Smooth muscle cell (in vitro differentiated cells): ENCODE data around the gene ATP13A1. TPM values are rescaled to one million over a fixed set of nuclear protein-coding genes. Genes with fewer than 3 reads are reported as not detected.

Experiments
- DNase-seq: peaks from one replicate; lab custom pipeline; 2025; ENCODE audit not compliant: unreplicated experiment; lab: John Stamatoyannopoulos, UW
- H2AFZ ChIP-seq: fragments of 200-600 bp; sonication (generic); 2 replicates; pipeline ENCODE4 v1.6.0; 2016; ENCODE audit warnings: antibody characterized with exemption, low read depth, mild to moderate bottlenecking
- H3F3A ChIP-seq: fragments of 200-600 bp; sonication (generic); 2 replicates; pipeline ENCODE4 v1.6.0; 2017; ENCODE audit warnings: antibody characterized with exemption, low read depth
- H3K27ac ChIP-seq: fragments of 200-600 bp; sonication (generic); 2 replicates; pipeline ENCODE4 v1.5.1; 2016; ENCODE audit warnings: low read depth, mild to moderate bottlenecking
- H3K27me3 ChIP-seq: fragments of 200-600 bp; sonication (generic); 2 replicates; pipeline ENCODE4 v1.6.1; 2016; ENCODE audit warnings: low read depth, mild to moderate bottlenecking
- H3K36me3 ChIP-seq: fragments of 200-600 bp; sonication (generic); 2 replicates; pipeline ENCODE4 v1.5.1; 2016; ENCODE audit warnings: low read depth
- H3K4me1 ChIP-seq: fragments of 200-600 bp; sonication (generic); 2 replicates; pipeline ENCODE4 v1.5.1; 2016; ENCODE audit warnings: low read depth
- H3K4me2 ChIP-seq: fragments of 200-600 bp; sonication (generic); 2 replicates; pipeline ENCODE4 v1.6.0; 2016; ENCODE audit warnings: mild to moderate bottlenecking
- H3K4me3 ChIP-seq: fragments of 200-600 bp; sonication (generic); 2 replicates; pipeline ENCODE4 v1.5.1; 2016; ENCODE audit warnings: mild to moderate bottlenecking
- H3K79me2 ChIP-seq: fragments of 200-600 bp; sonication (generic); 2 replicates; pipeline ENCODE4 v1.6.0; 2016; ENCODE audit warnings: low read depth, mild to moderate bottlenecking
- H3K9ac ChIP-seq: fragments of 200-600 bp; sonication (generic); 2 replicates; pipeline ENCODE4 v1.6.0; 2016; ENCODE audit warnings: low read depth
- H3K9me3 ChIP-seq: fragments of 200-600 bp; sonication (generic); replicated peaks from 2 replicates; pipeline ENCODE4 v1.5.1; 2016; ENCODE audit warnings: low read depth
- H4K20me1 ChIP-seq: fragments of 200-600 bp; sonication (generic); 2 replicates; pipeline ENCODE4 v1.6.0; 2016; ENCODE audit warnings: low read depth
- CTCF ChIP-seq: fragments of 200-600 bp; sonication (generic); IDR thresholded peaks from 2 replicates; pipeline ENCODE4 v1.5.1; 2017; ENCODE audit warnings: borderline replicate concordance, mild to moderate bottlenecking, antibody characterized with exemption; ENCODE audit not compliant: insufficient read depth, poor library complexity, severe bottlenecking
- WGBS: methylation state at CpG from one replicate; pipeline ENCODE4 v1.1.7; 2016; ENCODE audit warnings: low lambda C conversion rate; 5-methylcytosine and 5-hydroxymethylcytosine counted together
- polyA plus RNA-seq: library from polyadenylated mRNA; unstranded; fragments of >200 nt; fragmentation: Nextera tagmentation; extraction: Ambion mirVana; gene quantifications from 2 replicates; pipeline ENCODE4 v1.2.1, GENCODE V29; 2016
- total RNA-seq: library from RNA; depleted of rRNA; stranded (reverse); fragments of >200 nt; gene quantifications from 2 replicates; pipeline ENCODE4 v1.2.3, GENCODE V29; 2014

Gene ATP13A1
- total and polyA plus RNA-seq, 2 experiments from 2014 or later = 48.1 to 51.4 TPM

GRCh38 chr19:19644054-19644388 is 19.5 kb downstream of the ATP13A1 start:
- Histone ChIP-seq H4K20me1 (no peaks in the 10 kb centered on the region), H3F3A (no peaks in the 10 kb centered on the region), H3K79me2 (no peaks in the 10 kb centered on the region), H3K9ac (no peak overlapping the region), H2AFZ (no peak overlapping the region), H3K27ac (no peak overlapping the region), H3K36me3 (no peaks in the 10 kb centered on the region), H3K4me1 (peaks cover 5% of the 10 kb centered on the region), H3K4me2 (peak overlapping the region; percentile 95), H3K9me3 (no peaks in the 10 kb centered on the region), H3K4me3 (peak overlapping the region; percentile 86), H3K27me3 (no peaks in the 10 kb centered on the region)
- WGBS = 55% methylated on average over 5 of the region's 5 CpGs
- no peak for DNase-seq
- no peak for TF ChIP-seq CTCF

DNA sequence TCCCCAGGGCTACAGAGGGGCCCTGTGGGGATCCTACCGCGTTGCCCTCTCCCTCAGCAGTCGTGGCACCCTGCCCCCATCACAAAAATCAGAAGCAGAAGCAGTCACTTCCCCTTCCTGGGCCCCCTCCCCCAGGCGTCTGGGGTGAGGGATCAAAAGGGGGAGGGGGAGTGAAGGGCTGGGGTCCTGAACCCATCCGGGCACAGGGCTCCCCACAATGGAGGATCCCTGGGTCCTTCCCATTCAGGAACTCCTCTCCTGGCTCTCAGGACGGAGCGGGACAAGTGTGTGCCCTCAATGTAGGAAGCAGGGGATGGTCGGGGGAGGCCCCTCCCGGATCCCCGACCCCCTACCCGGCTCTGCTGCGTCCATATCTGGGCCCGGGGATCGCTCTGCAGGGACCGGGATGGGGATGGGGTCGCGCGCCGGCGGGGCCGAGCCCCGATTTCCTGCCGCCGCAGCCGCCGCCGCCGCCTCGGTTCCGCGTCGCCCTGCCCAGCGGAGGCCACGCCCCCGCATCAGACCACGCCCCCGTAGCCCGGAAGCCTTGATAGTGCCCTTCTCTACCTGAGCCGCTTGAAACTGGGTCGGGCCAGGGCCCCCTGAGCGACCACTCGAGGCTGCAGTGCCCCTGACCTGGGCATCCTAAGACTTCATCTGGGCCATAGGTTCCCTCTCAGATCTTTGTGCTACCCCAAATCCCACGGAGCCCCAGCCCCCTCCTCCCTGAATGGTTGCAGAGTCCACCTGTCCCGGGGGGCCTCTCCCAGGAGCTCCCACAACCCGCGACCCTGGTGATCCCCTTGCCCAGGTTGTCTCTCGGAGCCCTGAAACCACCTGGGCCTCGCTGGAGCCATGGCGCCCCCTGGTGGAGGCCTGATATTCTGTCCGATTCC is 20.1 kb downstream of the ATP13A1 start, which contains the start of gene GMIP:
TSS of gene GMIP (minus strand) at position 500 of the 896 bp plus-strand sequence. CDS start at position 372, 128 bp downstream.
- peak; percentile 91 for TF ChIP-seq CTCF
- Histone ChIP-seq H3K4me3 (peak within 1 kb of the TSS; percentile 86), H3K9me3 (no peaks in the 10 kb centered on the region), H3K4me2 (peak within 1 kb of the TSS; percentile 95), H3K4me1 (peaks cover 5% of the 10 kb centered on the region), H2AFZ (peak within 1 kb of the TSS; percentile 77), H3F3A (no peaks in the 10 kb centered on the region), H3K36me3 (no peaks in the 10 kb centered on the region), H3K9ac (peak within 1 kb of the TSS; percentile 75), H3K27ac (no peak within 1 kb of the TSS), H3K79me2 (no peaks in the 10 kb centered on the region), H3K27me3 (no peaks in the 10 kb centered on the region), H4K20me1 (no peaks in the 10 kb centered on the region)
- WGBS = 2% methylated on average over 31 of the region's 50 CpGs
- DNase-seq = peak; percentile 42

GRCh38 chr19:19642506-19643157 is 20.8 kb downstream of the ATP13A1 start:
- Histone ChIP-seq H3K79me2 (no peaks in the 10 kb centered on the region), H3K9ac (peak overlapping the region; percentile 75), H4K20me1 (no peaks in the 10 kb centered on the region), H2AFZ (peak overlapping the region; percentile 77), H3K4me3 (peak overlapping the region; percentile 86), H3K9me3 (no peaks in the 10 kb centered on the region), H3K4me2 (peak overlapping the region; percentile 95), H3K27ac (no peak overlapping the region), H3K27me3 (no peaks in the 10 kb centered on the region), H3K4me1 (peaks cover 5% of the 10 kb centered on the region), H3F3A (no peaks in the 10 kb centered on the region), H3K36me3 (no peaks in the 10 kb centered on the region)
- 19% methylated on average over 16 of the region's 16 CpGs for WGBS
- TF ChIP-seq CTCF = no peak
- DNase-seq = no peak
